Bronchial epithelial cell (primary cell): Measurements from ENCODE around the gene C2orf69. TPM values are rescaled to one million over a fixed set of nuclear protein-coding genes. Genes with fewer than 3 reads are reported as not detected.

Source experiments
- DNase-seq: peaks from one replicate; pipeline ENCODE4 v3.0.0-alpha.2; 2010; ENCODE audit warnings: low read depth
- FAIRE-seq: peaks from 2 replicates; lab custom pipeline; 2011; peaks lifted over from hg19 to GRCh38; lab: Jason Lieb, UNC
- H3K27me3 ChIP-seq: 2 replicates; pipeline ENCODE4 v1.5.1; 2011; ENCODE audit warnings: low read length; ENCODE audit not compliant: control insufficient read depth, insufficient read depth
- H3K36me3 ChIP-seq: 2 replicates; pipeline ENCODE4 v1.5.1; 2011; ENCODE audit warnings: low read length; ENCODE audit not compliant: control insufficient read depth, insufficient read depth
- H3K4me3 ChIP-seq: 2 replicates; pipeline ENCODE4 v1.5.1; 2011; ENCODE audit warnings: mild to moderate bottlenecking, low read depth, low read length, control low read depth
- total RNA-seq: library from RNA; depleted of rRNA; stranded (reverse); fragments of >200 nt; gene quantifications from 2 replicates; pipeline ENCODE4 v1.2.1, GENCODE V29; 2014
- TF ChIP-seq, protein P1 (sequence below): IDR thresholded peaks from 2 replicates; pipeline ENCODE4 v1.5.1; 2011; ENCODE audit warnings: mild to moderate bottlenecking, moderate library complexity, low read length, control low read depth, inconsistent platforms; ENCODE audit not compliant: insufficient read depth, severe bottlenecking

C2orf69 gene
- total RNA-seq, 1 donor from 2014 or later: 10.3 TPM

DNA sequence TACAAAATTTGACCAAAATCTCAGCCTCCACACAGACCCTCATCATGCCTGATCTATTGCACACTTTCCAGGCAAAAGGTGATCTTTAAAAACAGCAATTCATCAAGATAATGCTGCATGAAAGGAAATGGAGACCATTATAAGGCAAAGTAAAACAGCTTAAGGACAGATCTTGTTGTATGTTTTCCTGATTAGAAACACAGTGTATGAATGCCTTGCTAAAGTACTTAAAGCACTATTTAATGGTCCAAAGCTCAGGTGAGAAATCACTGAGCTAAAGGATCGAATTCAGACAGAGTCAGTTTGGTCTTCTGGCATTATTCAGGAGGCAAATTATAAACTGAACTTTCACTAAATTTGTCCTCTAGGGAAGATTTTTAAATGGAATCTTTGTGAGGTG lies 41.4 kb upstream of the C2orf69 start:
- no peak overlapping the region for H3K4me3 ChIP-seq
- DNase-seq (no peak), FAIRE-seq (no peak)
- TF ChIP-seq, protein P1, sequence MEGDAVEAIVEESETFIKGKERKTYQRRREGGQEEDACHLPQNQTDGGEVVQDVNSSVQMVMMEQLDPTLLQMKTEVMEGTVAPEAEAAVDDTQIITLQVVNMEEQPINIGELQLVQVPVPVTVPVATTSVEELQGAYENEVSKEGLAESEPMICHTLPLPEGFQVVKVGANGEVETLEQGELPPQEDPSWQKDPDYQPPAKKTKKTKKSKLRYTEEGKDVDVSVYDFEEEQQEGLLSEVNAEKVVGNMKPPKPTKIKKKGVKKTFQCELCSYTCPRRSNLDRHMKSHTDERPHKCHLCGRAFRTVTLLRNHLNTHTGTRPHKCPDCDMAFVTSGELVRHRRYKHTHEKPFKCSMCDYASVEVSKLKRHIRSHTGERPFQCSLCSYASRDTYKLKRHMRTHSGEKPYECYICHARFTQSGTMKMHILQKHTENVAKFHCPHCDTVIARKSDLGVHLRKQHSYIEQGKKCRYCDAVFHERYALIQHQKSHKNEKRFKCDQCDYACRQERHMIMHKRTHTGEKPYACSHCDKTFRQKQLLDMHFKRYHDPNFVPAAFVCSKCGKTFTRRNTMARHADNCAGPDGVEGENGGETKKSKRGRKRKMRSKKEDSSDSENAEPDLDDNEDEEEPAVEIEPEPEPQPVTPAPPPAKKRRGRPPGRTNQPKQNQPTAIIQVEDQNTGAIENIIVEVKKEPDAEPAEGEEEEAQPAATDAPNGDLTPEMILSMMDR: no peak
- H3K36me3 ChIP-seq: no peaks in the 10 kb centered on the region
- peaks cover 4% of the 10 kb centered on the region for H3K27me3 ChIP-seq

DNA sequence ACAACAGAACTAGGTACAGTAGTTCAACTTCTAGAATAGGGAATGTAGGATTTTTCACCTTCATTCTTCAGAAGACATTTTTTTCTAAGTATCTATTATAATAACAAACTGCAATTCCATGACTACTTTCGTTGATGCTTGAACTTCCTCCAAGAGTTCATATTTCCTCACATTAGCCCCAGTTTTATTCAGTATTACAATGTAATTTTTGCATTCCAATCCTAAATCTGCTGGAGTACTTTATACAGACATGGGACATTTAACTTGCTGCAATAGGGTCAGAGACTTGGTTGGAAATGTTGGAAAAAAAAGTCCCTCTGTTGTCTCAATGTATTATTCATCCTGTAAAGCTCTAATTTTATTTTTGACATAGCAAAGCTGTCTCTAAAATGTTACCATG lies 40.5 kb upstream of the C2orf69 start:
- DNase-seq (no peak), FAIRE-seq (no peak)
- TF ChIP-seq, protein P1: no peak
- Histone ChIP-seq H3K27me3 (peaks cover 4% of the 10 kb centered on the region), H3K4me3 (no peak overlapping the region), H3K36me3 (no peaks in the 10 kb centered on the region)

DNA sequence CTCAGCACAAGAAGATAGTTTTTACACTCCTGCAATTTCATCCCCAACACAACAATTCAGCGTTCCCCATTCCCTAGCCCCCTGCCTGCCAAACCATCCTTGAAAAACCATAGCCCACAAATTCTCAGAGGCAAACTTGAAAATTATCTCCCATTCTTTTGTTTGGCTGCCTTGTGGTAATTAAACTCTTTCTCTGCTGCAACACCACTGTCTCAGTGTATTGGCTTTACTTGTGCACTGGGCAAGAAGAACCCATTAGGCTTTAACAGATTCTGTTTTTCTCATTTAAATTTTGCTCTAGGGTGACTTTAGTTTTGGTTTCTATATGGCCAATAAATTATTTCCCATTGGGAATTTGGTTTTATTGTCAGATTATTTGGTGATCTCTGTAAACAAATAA lies 36.9 kb upstream of the C2orf69 start:
- no peak overlapping the region for H3K4me3 ChIP-seq
- no peak for FAIRE-seq
- H3K27me3 ChIP-seq: no peaks in the 10 kb centered on the region
- no peaks in the 10 kb centered on the region for H3K36me3 ChIP-seq
- TF ChIP-seq, protein P1: no peak
- DNase-seq: no peak

DNA sequence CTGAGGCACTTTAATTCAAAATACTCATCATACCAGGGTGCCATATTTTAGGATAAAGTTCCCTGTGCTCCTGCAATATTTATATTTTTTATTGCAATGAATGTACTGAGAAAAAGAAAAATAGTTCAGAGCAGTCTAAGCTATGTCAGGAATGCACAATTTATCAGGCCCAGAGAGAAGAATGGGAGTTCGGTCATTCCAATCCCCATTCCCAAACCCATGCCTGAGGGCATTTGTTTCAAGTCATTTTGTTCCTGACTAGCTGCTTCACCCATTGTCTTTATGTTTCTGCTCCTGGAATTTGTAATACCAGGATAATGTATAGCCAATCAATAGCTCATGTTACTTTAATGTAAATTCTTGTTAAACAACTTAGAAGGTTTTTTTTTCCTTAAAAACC lies 35.7 kb upstream of the C2orf69 start:
- FAIRE-seq (no peak), DNase-seq (no peak)
- Histone ChIP-seq H3K27me3 (no peaks in the 10 kb centered on the region), H3K36me3 (no peaks in the 10 kb centered on the region), H3K4me3 (no peak overlapping the region)
- TF ChIP-seq, protein P1: no peak

DNA sequence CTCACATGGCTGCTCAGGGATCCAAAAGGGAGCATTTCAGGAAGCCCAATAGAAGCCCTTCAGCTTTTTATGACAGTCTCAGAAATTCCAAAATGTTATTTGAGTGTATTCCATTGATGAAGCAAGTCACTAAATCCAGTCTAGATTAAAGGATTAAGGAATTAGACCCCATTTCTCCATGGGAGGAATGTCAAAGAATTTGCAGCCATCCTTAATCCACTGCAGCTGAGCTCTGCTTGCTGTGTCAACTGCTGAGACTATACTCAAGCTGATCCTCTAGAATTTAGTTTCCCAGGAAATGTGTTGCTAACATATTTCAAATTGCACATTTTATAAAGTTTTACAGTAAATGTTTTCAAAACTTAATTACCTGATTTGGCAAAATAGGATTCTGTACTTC lies 28.4 kb upstream of the C2orf69 start:
- TF ChIP-seq, protein P1: no peak
- DNase-seq (no peak), FAIRE-seq (no peak)
- Histone ChIP-seq H3K4me3 (no peak overlapping the region), H3K36me3 (no peaks in the 10 kb centered on the region), H3K27me3 (no peaks in the 10 kb centered on the region)

DNA sequence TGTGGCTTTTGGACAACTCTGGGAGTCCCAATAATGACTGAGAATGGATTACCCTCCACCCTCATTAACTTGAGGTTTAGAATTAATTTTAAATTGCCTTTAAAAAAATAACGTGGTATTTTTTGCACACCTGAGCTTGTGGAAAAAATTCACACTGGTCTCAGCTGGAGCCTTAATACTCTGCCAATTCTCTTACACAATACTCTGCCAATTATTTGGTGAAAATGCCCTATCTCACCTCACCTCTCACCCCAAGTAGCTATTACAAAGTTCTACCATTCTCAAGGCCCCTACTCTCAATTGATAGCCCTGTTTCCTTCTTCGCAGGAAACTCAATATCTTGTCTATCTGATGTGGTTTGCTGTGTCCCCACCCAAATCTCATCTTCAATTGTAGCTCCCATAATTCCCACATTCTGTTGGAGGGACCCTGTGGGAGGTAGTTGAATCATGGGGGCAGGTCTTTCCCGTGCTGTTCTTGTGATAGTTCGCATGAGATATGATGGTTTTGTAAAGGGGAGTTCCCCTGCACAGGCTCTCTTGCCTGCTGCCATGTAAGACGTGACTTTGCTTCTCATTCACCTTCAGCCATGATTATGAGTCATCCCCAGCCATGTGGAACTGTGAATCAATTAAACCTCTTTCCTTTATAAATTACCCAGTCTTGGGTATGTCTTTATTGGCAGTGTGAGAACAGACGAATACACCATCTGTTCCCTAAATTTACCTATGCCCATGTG lies 27.4 kb upstream of the C2orf69 start:
- DNase-seq (no peak), FAIRE-seq (no peak)
- no peak overlapping the region for H3K4me3 ChIP-seq
- TF ChIP-seq, protein P1: no peak
- H3K27me3 ChIP-seq: no peaks in the 10 kb centered on the region
- no peaks in the 10 kb centered on the region for H3K36me3 ChIP-seq
